ENCODE data around the gene CA14.
A peak's percentile ranks its signal among the peaks of the same experiment; 100 is the strongest.

CA14 gene

DNA sequence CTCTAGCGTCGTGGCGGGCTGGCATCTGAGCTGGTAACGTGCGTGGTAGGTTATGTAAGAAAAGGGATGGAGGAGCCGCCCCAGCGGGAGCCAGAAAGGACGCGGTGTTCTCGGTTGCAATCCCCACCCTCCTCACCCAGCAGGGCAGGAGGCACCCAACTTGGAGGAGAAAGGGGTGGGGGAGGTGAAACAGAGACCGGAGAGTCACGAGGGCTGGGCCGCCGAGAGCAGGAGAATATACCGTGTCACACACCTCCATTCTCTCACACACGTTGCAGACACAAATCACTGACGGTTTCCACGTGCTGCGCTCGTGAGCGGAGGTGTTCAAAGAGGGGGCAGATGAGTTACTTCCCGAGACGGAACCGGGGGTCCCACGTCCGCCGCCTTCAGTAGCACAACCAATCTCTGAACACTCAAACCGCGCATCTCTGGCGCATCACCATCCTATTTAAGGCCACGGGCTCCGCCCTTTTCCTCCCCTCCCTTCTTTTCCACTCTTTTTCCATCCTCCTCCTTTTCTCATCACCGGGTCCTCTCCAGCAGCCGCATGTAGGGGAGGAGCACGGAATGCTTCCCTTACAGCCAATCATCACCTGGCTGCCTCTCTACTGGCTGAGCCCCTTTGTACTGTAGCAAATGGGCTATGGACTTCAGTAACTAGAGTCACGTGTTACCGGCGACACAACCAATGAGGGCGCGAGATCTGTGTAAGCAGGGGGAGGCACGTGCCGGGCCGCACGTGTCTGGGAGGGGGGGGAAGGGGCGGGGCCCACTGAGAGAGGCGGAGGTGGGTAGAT, 24.4 kb downstream of the CA14 start, which contains the start of gene CIART (continued):
- TF ChIP-seq, protein P1, sequence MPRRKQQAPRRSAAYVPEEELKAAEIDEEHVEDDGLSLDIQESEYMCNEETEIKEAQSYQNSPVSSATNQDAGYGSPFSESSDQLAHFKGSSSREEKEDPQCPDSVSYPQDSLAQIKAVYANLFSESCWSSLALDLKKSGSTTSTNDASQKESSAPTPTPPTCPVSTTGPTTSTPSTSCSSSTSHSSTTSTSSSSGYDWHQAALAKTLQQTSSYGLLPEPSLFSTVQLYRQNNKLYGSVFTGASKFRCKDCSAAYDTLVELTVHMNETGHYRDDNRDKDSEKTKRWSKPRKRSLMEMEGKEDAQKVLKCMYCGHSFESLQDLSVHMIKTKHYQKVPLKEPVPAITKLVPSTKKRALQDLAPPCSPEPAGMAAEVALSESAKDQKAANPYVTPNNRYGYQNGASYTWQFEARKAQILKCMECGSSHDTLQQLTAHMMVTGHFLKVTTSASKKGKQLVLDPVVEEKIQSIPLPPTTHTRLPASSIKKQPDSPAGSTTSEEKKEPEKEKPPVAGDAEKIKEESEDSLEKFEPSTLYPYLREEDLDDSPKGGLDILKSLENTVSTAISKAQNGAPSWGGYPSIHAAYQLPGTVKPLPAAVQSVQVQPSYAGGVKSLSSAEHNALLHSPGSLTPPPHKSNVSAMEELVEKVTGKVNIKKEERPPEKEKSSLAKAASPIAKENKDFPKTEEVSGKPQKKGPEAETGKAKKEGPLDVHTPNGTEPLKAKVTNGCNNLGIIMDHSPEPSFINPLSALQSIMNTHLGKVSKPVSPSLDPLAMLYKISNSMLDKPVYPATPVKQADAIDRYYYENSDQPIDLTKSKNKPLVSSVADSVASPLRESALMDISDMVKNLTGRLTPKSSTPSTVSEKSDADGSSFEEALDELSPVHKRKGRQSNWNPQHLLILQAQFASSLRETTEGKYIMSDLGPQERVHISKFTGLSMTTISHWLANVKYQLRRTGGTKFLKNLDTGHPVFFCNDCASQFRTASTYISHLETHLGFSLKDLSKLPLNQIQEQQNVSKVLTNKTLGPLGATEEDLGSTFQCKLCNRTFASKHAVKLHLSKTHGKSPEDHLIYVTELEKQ (tag by site-specific recombination; IDR thresholded peaks at IDR 0.05; ENCODE audit: borderline replicate concordance), result no peak
- TF ChIP-seq ZNF366 (tag by site-specific recombination; conservative IDR thresholded peaks at IDR 0.05) (peak; percentile 97), SP3 (tag by site-specific recombination; IDR thresholded peaks at IDR 0.05) (peak; percentile 84), ZNF37A (tag by site-specific recombination; IDR thresholded peaks at IDR 0.05) (no peak), ZNF585B (tag by site-specific recombination; IDR thresholded peaks at IDR 0.05) (no peak), ZNF169 (tag by site-specific recombination; IDR thresholded peaks at IDR 0.05) (no peak), GLIS2 (tag by site-specific recombination; IDR thresholded peaks at IDR 0.05) (peak; percentile 53), BCL11A (tag by site-specific recombination; IDR thresholded peaks at IDR 0.05; ENCODE audit: low read depth) (no peak), ZNF24 (tag by site-specific recombination; IDR thresholded peaks at IDR 0.05) (0 out of 2 replicates have a peak, but pooled peaks have one; percentile 18), ZNF837 (tag by site-specific recombination; IDR thresholded peaks at IDR 0.05) (no peak), ZNF394 (tag by site-specific recombination; IDR thresholded peaks at IDR 0.05; ENCODE audit: borderline replicate concordance) (peak; percentile 14; the same call in 1 of the 2 replicates), KLF8 (tag by site-specific recombination; IDR thresholded peaks at IDR 0.05) (no peak), ZNF776 (tag by site-specific recombination; IDR thresholded peaks at IDR 0.05; ENCODE audit: borderline replicate concordance) (no peak), KLF7 (tag by site-specific recombination; IDR thresholded peaks at IDR 0.05; ENCODE audit: borderline replicate concordance) (0 out of 2 replicates have a peak, but pooled peaks have one; percentile 12), IKZF3 (tag by site-specific recombination; IDR thresholded peaks at IDR 0.05) (peak; percentile 85), ZNF155 (tag by site-specific recombination; IDR thresholded peaks at IDR 0.05) (no peak), ZNF629 (tag by site-specific recombination; IDR thresholded peaks at IDR 0.05) (0 out of 2 replicates have a peak, but pooled peaks have one; percentile 22)
- TF ChIP-seq, protein P2, sequence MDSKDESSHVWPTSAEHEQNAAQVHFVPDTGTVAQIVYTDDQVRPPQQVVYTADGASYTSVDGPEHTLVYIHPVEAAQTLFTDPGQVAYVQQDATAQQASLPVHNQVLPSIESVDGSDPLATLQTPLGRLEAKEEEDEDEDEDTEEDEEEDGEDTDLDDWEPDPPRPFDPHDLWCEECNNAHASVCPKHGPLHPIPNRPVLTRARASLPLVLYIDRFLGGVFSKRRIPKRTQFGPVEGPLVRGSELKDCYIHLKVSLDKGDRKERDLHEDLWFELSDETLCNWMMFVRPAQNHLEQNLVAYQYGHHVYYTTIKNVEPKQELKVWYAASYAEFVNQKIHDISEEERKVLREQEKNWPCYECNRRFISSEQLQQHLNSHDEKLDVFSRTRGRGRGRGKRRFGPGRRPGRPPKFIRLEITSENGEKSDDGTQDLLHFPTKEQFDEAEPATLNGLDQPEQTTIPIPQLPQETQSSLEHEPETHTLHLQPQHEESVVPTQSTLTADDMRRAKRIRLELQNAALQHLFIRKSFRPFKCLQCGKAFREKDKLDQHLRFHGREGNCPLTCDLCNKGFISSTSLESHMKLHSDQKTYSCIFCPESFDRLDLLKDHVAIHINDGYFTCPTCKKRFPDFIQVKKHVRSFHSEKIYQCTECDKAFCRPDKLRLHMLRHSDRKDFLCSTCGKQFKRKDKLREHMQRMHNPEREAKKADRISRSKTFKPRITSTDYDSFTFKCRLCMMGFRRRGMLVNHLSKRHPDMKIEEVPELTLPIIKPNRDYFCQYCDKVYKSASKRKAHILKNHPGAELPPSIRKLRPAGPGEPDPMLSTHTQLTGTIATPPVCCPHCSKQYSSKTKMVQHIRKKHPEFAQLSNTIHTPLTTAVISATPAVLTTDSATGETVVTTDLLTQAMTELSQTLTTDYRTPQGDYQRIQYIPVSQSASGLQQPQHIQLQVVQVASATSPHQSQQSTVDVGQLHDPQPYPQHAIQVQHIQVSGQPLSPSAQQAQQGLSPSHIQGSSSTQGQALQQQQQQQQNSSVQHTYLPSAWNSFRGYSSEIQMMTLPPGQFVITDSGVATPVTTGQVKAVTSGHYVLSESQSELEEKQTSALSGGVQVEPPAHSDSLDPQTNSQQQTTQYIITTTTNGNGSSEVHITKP (tag by site-specific recombination; IDR thresholded peaks at IDR 0.05), result peak; percentile 88
- TF ChIP-seq, protein P3, sequence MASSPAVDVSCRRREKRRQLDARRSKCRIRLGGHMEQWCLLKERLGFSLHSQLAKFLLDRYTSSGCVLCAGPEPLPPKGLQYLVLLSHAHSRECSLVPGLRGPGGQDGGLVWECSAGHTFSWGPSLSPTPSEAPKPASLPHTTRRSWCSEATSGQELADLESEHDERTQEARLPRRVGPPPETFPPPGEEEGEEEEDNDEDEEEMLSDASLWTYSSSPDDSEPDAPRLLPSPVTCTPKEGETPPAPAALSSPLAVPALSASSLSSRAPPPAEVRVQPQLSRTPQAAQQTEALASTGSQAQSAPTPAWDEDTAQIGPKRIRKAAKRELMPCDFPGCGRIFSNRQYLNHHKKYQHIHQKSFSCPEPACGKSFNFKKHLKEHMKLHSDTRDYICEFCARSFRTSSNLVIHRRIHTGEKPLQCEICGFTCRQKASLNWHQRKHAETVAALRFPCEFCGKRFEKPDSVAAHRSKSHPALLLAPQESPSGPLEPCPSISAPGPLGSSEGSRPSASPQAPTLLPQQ (tag by site-specific recombination; IDR thresholded peaks at IDR 0.05), result peak; percentile 64
- TF ChIP-seq, protein P4, sequence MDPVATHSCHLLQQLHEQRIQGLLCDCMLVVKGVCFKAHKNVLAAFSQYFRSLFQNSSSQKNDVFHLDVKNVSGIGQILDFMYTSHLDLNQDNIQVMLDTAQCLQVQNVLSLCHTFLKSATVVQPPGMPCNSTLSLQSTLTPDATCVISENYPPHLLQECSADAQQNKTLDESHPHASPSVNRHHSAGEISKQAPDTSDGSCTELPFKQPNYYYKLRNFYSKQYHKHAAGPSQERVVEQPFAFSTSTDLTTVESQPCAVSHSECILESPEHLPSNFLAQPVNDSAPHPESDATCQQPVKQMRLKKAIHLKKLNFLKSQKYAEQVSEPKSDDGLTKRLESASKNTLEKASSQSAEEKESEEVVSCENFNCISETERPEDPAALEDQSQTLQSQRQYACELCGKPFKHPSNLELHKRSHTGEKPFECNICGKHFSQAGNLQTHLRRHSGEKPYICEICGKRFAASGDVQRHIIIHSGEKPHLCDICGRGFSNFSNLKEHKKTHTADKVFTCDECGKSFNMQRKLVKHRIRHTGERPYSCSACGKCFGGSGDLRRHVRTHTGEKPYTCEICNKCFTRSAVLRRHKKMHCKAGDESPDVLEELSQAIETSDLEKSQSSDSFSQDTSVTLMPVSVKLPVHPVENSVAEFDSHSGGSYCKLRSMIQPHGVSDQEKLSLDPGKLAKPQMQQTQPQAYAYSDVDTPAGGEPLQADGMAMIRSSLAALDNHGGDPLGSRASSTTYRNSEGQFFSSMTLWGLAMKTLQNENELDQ (tag by site-specific recombination; IDR thresholded peaks at IDR 0.05; ENCODE audit: low read depth), result no peak
- TF ChIP-seq, protein P5, sequence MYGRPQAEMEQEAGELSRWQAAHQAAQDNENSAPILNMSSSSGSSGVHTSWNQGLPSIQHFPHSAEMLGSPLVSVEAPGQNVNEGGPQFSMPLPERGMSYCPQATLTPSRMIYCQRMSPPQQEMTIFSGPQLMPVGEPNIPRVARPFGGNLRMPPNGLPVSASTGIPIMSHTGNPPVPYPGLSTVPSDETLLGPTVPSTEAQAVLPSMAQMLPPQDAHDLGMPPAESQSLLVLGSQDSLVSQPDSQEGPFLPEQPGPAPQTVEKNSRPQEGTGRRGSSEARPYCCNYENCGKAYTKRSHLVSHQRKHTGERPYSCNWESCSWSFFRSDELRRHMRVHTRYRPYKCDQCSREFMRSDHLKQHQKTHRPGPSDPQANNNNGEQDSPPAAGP (tag by site-specific recombination; IDR thresholded peaks at IDR 0.05), result peak; percentile 67
- TF ChIP-seq, protein P6, sequence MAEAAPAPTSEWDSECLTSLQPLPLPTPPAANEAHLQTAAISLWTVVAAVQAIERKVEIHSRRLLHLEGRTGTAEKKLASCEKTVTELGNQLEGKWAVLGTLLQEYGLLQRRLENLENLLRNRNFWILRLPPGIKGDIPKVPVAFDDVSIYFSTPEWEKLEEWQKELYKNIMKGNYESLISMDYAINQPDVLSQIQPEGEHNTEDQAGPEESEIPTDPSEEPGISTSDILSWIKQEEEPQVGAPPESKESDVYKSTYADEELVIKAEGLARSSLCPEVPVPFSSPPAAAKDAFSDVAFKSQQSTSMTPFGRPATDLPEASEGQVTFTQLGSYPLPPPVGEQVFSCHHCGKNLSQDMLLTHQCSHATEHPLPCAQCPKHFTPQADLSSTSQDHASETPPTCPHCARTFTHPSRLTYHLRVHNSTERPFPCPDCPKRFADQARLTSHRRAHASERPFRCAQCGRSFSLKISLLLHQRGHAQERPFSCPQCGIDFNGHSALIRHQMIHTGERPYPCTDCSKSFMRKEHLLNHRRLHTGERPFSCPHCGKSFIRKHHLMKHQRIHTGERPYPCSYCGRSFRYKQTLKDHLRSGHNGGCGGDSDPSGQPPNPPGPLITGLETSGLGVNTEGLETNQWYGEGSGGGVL (tag by site-specific recombination; IDR thresholded peaks at IDR 0.05), result no peak; the same call in 1 of the 2 replicates
- TF ChIP-seq, protein P7, sequence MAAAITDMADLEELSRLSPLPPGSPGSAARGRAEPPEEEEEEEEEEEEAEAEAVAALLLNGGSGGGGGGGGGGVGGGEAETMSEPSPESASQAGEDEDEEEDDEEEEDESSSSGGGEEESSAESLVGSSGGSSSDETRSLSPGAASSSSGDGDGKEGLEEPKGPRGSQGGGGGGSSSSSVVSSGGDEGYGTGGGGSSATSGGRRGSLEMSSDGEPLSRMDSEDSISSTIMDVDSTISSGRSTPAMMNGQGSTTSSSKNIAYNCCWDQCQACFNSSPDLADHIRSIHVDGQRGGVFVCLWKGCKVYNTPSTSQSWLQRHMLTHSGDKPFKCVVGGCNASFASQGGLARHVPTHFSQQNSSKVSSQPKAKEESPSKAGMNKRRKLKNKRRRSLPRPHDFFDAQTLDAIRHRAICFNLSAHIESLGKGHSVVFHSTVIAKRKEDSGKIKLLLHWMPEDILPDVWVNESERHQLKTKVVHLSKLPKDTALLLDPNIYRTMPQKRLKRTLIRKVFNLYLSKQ (tag by site-specific recombination; IDR thresholded peaks at IDR 0.05; ENCODE audit: borderline replicate concordance), result no peak
